OCI-LY3 (cell line): Measurements from ENCODE around the gene PSMD5.

Experiments
- H2AFZ ChIP-seq: fragments of 200-600, 300-600 bp; shearing (Covaris generic); 2 replicates; pipeline ENCODE4 v1.6.0; 2014; ENCODE audit warnings: antibody characterized with exemption, low read depth, low read length
- H3K27ac ChIP-seq: fragments of 200-600, 300-600 bp; sonication (generic); 2 replicates; pipeline ENCODE4 v1.5.1; 2014; ENCODE audit warnings: mild to moderate bottlenecking, low read length, moderate library complexity, mixed read lengths
- H3K27me3 ChIP-seq: fragments of 200-600, 300-600 bp; sonication (generic); 2 replicates; pipeline ENCODE4 v1.6.1; 2014; ENCODE audit warnings: low read depth, low read length, mixed read lengths
- H3K36me3 ChIP-seq: fragments of 200-600, 300-600 bp; sonication (generic); replicated peaks from 2 replicates; pipeline ENCODE3; 2014; ENCODE audit warnings: low read depth, low read length, mixed read lengths
- H3K4me1 ChIP-seq: fragments of 300-600, 200-600 bp; sonication (generic); 2 replicates; pipeline ENCODE4 v1.6.1; 2014; ENCODE audit warnings: low read length, mixed read lengths
- H3K4me2 ChIP-seq: fragments of 200-600, 300-600 bp; sonication (generic); 2 replicates; pipeline ENCODE4 v1.6.1; 2014; ENCODE audit warnings: low read length, mixed read lengths
- H3K4me3 ChIP-seq: fragments of 300-600, 200-600 bp; sonication (generic); 2 replicates; pipeline ENCODE4 v1.5.1; 2014; ENCODE audit warnings: antibody characterized with exemption, mild to moderate bottlenecking, low read length, moderate library complexity
- H3K79me2 ChIP-seq: fragments of 300-600, 200-600 bp; shearing (Covaris generic); 2 replicates; pipeline ENCODE4 v1.6.1; 2014; ENCODE audit warnings: mild to moderate bottlenecking, low read length, mixed read lengths
- H3K9ac ChIP-seq: fragments of 300-600, 200-600 bp; shearing (Covaris generic); 2 replicates; pipeline ENCODE4 v1.6.0; 2014; ENCODE audit warnings: mild to moderate bottlenecking, low read length, moderate library complexity
- H3K9me3 ChIP-seq: fragments of 200-600, 300-600 bp; shearing (Covaris generic); 2 replicates; pipeline ENCODE4 v1.6.1; 2014; ENCODE audit warnings: low read length, mixed read lengths; ENCODE audit not compliant: insufficient read depth
- H4K20me1 ChIP-seq: fragments of 200-600, 300-600 bp; sonication (generic); 2 replicates; pipeline ENCODE4 v1.6.1; 2016; ENCODE audit warnings: low read length, mixed read lengths; ENCODE audit not compliant: insufficient read depth
- EZH2phosphoT487 ChIP-seq: fragments of 200-600 bp; shearing (Covaris generic); IDR thresholded peaks from 2 replicates; pipeline ENCODE4 v1.6.1; 2018; ENCODE audit warnings: antibody characterized with exemption, mixed run types, low read depth
- TF ChIP-seq, protein P1 (sequence below): fragments of 200-600, 300-600 bp; sonication (generic); IDR thresholded peaks from 2 replicates; pipeline ENCODE4 v1.5.1; 2014; ENCODE audit warnings: antibody characterized with exemption, low read length, low read depth

The PSMD5 gene

DNA sequence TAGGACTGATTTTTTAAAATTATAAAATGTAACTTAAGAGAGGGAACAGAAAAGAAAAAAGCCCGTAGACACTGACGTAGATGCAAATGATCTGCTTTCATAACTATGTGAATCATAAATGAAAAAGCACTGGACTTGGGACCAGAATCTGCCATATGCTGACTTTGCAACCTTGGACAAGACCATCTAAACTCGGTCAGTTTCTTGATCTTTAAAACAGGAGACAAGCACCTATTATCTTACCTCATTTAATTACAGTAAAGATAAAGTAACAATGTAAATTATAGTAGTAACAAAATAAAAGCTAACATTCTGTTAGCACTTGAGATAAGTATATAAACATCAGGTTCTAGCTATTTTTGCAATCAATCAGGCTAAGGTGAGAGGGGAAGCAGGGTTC lies 69.5 kb downstream of the PSMD5 start:
- H3K27ac ChIP-seq: peak overlapping the region; percentile 33; the same call in 1 of the 2 replicates
- no peaks in the 10 kb centered on the region for H3K9me3 ChIP-seq
- no peak overlapping the region; the same call in 1 of the 2 replicates for H3K4me2 ChIP-seq
- peaks cover 58% of the 10 kb centered on the region for H3K36me3 ChIP-seq
- H2AFZ ChIP-seq: no peak overlapping the region
- no peaks in the 10 kb centered on the region for H3K27me3 ChIP-seq
- TF ChIP-seq, protein P1, sequence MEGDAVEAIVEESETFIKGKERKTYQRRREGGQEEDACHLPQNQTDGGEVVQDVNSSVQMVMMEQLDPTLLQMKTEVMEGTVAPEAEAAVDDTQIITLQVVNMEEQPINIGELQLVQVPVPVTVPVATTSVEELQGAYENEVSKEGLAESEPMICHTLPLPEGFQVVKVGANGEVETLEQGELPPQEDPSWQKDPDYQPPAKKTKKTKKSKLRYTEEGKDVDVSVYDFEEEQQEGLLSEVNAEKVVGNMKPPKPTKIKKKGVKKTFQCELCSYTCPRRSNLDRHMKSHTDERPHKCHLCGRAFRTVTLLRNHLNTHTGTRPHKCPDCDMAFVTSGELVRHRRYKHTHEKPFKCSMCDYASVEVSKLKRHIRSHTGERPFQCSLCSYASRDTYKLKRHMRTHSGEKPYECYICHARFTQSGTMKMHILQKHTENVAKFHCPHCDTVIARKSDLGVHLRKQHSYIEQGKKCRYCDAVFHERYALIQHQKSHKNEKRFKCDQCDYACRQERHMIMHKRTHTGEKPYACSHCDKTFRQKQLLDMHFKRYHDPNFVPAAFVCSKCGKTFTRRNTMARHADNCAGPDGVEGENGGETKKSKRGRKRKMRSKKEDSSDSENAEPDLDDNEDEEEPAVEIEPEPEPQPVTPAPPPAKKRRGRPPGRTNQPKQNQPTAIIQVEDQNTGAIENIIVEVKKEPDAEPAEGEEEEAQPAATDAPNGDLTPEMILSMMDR: no peak
- TF ChIP-seq EZH2phosphoT487: no peak
- H3K79me2 ChIP-seq: no peaks in the 10 kb centered on the region
- no peaks in the 10 kb centered on the region for H4K20me1 ChIP-seq
- no peak overlapping the region for H3K9ac ChIP-seq
- peaks cover 17% of the 10 kb centered on the region; the same call in 1 of the 2 replicates for H3K4me1 ChIP-seq
- H3K4me3 ChIP-seq: no peak overlapping the region

GRCh38 chr9:120770931-120771330 lies 71.8 kb downstream of the PSMD5 start:
- no peak overlapping the region for H2AFZ ChIP-seq
- TF ChIP-seq, protein P1: no peak
- TF ChIP-seq EZH2phosphoT487: no peak
- H3K9ac ChIP-seq: no peak overlapping the region
- H3K4me1 ChIP-seq: peaks cover 17% of the 10 kb centered on the region; the same call in 1 of the 2 replicates
- H3K79me2 ChIP-seq: no peaks in the 10 kb centered on the region
- peaks cover 56% of the 10 kb centered on the region for H3K36me3 ChIP-seq
- H3K4me3 ChIP-seq: no peak overlapping the region
- no peaks in the 10 kb centered on the region for H3K27me3 ChIP-seq
- no peak overlapping the region; the same call in 1 of the 2 replicates for H3K27ac ChIP-seq
- H3K4me2 ChIP-seq: no peak overlapping the region
- no peaks in the 10 kb centered on the region for H4K20me1 ChIP-seq
- H3K9me3 ChIP-seq: no peaks in the 10 kb centered on the region

DNA sequence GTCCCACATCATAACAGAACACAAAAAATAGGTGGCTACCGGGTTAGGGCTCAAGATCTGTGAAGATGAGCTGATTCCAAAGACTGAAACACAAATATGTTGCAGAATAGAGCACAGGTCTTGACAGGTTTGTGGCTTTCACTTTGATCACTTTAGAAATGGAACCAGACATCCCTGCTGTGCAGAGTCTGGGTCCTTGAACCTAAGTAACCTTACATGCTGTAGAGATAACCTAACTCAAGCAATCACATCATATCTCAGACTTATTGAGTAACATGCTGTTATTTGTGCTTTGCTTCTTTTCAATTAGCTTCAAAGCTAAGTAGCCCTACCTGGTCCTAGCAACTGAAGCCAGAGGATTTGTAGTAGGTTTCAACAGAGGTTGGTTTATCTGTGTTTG lies 73.8 kb downstream of the PSMD5 start:
- Histone ChIP-seq H4K20me1 (no peaks in the 10 kb centered on the region), H3K27me3 (no peaks in the 10 kb centered on the region), H3K9me3 (no peaks in the 10 kb centered on the region), H3K4me2 (no peak overlapping the region), H3K4me1 (peaks cover 17% of the 10 kb centered on the region; the same call in 1 of the 2 replicates), H3K4me3 (no peak overlapping the region), H3K9ac (no peak overlapping the region), H3K36me3 (peaks cover 60% of the 10 kb centered on the region), H3K79me2 (no peaks in the 10 kb centered on the region), H3K27ac (no peak overlapping the region), H2AFZ (no peak overlapping the region)
- TF ChIP-seq, protein P1: no peak
- no peak for TF ChIP-seq EZH2phosphoT487

- H3K4me2 ChIP-seq: no peak overlapping the region
Measured at GRCh38 chr9:120768247-120768646, 74.5 kb downstream of the PSMD5 start.

More at GRCh38 chr9:120768247-120768646, 74.5 kb downstream of the PSMD5 start:
- no peaks in the 10 kb centered on the region for H3K79me2 ChIP-seq
- H3K27ac ChIP-seq: no peak overlapping the region
- no peak overlapping the region for H3K9ac ChIP-seq
- H3K9me3 ChIP-seq: no peaks in the 10 kb centered on the region
- H4K20me1 ChIP-seq: no peaks in the 10 kb centered on the region
- H3K36me3 ChIP-seq: peaks cover 65% of the 10 kb centered on the region
- TF ChIP-seq EZH2phosphoT487: no peak
- TF ChIP-seq, protein P1: no peak
- H2AFZ ChIP-seq: no peak overlapping the region
- H3K27me3 ChIP-seq: no peaks in the 10 kb centered on the region
- no peak overlapping the region for H3K4me3 ChIP-seq
- H3K4me1 ChIP-seq: peaks cover 12% of the 10 kb centered on the region; the same call in 1 of the 2 replicates
